Astrocyte (in vitro differentiated cells and primary cell): ENCODE measurements around the gene ZNF609.

ENCODE experiments used
- CTCF ChIP-seq: IDR thresholded peaks from 2 replicates; pipeline ENCODE4 v1.5.1; 2011; ENCODE audit warnings: low read depth, mild to moderate bottlenecking, inconsistent platforms, low read length, moderate library complexity; ENCODE audit not compliant: insufficient read depth
- EZH2 ChIP-seq: IDR thresholded peaks from 2 replicates; pipeline ENCODE4 v1.6.1; 2012; ENCODE audit warnings: mild to moderate bottlenecking, low read length, inconsistent platforms; ENCODE audit not compliant: insufficient read depth

GRCh38 chr15:64456634-64457108, 3.7 kb upstream of the ZNF609 start:
- TF ChIP-seq CTCF (no peak), EZH2 (no peak)
